Transverse colon (tissue), 4 donors: Measurements from ENCODE around the gene LIMCH1. TPM values are rescaled to one million over a fixed set of nuclear protein-coding genes. Genes with fewer than 3 reads are reported as not detected.

Experiments
- DNase-seq: peaks from one replicate; pipeline ENCODE4 v3.0.0-alpha.2; 2019
- H3K27ac ChIP-seq, 4 donors: fragments of 200-600 bp; sonication (generic); 2 replicates each; pipeline ENCODE4 v1.5.1; 2016 to 2018; ENCODE audit warnings: inconsistent platforms in 4 of 4
- H3K27me3 ChIP-seq: fragments of 200-600 bp; sonication (generic); 2 replicates; pipeline ENCODE4 v1.5.1; 2017; ENCODE audit warnings: inconsistent platforms
- H3K36me3 ChIP-seq, 4 donors: fragments of 200-600 bp; sonication (generic); 2 replicates each; pipeline ENCODE4 v1.5.1; 2017 to 2019; ENCODE audit warnings: inconsistent platforms in 4 of 4
- H3K4me1 ChIP-seq, 4 donors: fragments of 200-600 bp; sonication (generic); 2 replicates each; pipeline ENCODE4 v1.5.1; 2017 to 2020; ENCODE audit warnings: inconsistent platforms in 4 of 4
- H3K4me3 ChIP-seq, 4 donors: fragments of 200-600 bp; sonication (generic); 1 replicate in 1 of 4; 2 replicates in 3 of 4; pipeline versions ENCODE4 v1.5.1 to v1.6.1; 2017 to 2019; ENCODE audit warnings: inconsistent platforms in 4 of 4
- H3K9me3 ChIP-seq, 2 donors: fragments of 200-600 bp; sonication (generic); 2 replicates each; pipeline ENCODE4 v1.5.1; 2017 to 2019; ENCODE audit warnings: inconsistent platforms in 2 of 2
- EP300 ChIP-seq: sonication (generic); formaldehyde crosslinking; IDR thresholded peaks from one replicate; pipeline ENCODE4 v1.6.1; 2017; ENCODE audit warnings: antibody characterized with exemption, low read depth
- POLR2A ChIP-seq: fragments of 450-650 bp; IDR thresholded peaks from one replicate; pipeline ENCODE4 v1.6.1; 2016; ENCODE audit warnings: antibody characterized with exemption, mild to moderate bottlenecking, moderate library complexity
- POLR2AphosphoS5 ChIP-seq, 3 donors: sonication (generic); formaldehyde crosslinking; IDR thresholded peaks; one replicate each; pipeline ENCODE4 v1.6.1; 2016; ENCODE audit warnings: antibody characterized with exemption in 3 of 3
- WGBS, 2 donors: methylation state at CpG; one replicate each; pipeline ENCODE4 v1.1.5; 2018; ENCODE audit warnings: low coverage in 1 of 2; 5-methylcytosine and 5-hydroxymethylcytosine counted together
- in situ Hi-C, 4 donors: fragments of 200-750 bp; cut with MboI; loops; one replicate each; pipeline versions ENCODE4 v1.15.0 to v1.15.1; 2017; ENCODE audit warnings: low sequenced_read_pairs in 3 of 4, low pct_ligation_motif_present in 1 of 4, low pct_unique_long_range_greater_than_20kb in 1 of 4
- intact Hi-C: fragments of 100-400 bp; cut with DNase I; formaldehyde crosslinking; loops from one replicate; pipeline ENCODE4 v1.15.1; 2023; ENCODE audit warnings: low total_unique reads
- total RNA-seq, 4 donors: library from RNA; depleted of rRNA; stranded (reverse); fragments of >200 nt; gene quantifications; one replicate each; pipeline ENCODE4 v1.1.0, GENCODE V29; 2016
- TF ChIP-seq, protein P1 (sequence below), 5 experiments: fragments of 200-600 bp in 3 of 5; fragments of 450-650 bp in 2 of 5; sonication (generic) in 3 of 5; IDR thresholded peaks; 1 replicate in 2 of 5; 2 replicates in 3 of 5; pipeline ENCODE4 v1.5.1; 2016 to 2017; ENCODE audit warnings: antibody characterized with exemption in 5 of 5, inconsistent platforms in 3 of 5, mild to moderate bottlenecking in 2 of 5, moderate library complexity in 1 of 5

The LIMCH1 gene
- total RNA-seq, 4 donors from 2014 or later: 5.5 to 18.5 (median 9.7) TPM

- in situ Hi-C loops: no loop called here
Observed at GRCh38 chr4:41678951-41679350, 141.0 kb downstream of the LIMCH1 start.

DNA sequence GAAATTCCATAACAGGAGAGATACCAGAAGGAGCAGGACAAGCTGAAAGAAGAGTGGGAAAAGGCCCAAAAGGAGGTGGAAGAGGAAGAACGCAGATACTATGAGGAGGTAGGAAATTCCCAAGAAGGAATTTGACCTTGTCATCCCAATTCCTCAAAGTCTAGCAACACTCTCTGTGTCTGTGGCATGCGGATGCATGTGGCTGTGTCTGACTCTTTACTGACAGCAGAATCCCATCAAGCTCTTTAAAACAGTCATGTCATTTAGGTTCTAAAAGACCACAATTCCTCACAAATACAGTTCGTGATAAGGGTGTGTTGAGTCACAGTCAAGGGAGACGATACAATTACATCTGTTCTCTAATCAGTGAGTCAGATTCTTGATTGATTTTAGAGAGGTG lies 142.0 kb downstream of the LIMCH1 start:
- no peaks in the 10 kb centered on the region for H3K9me3 ChIP-seq
- no peak overlapping the region for H3K27ac ChIP-seq
- in situ Hi-C loops: no loop called here
- TF ChIP-seq EP300: no peak
- TF ChIP-seq POLR2A: no peak
- TF ChIP-seq, protein P1, sequence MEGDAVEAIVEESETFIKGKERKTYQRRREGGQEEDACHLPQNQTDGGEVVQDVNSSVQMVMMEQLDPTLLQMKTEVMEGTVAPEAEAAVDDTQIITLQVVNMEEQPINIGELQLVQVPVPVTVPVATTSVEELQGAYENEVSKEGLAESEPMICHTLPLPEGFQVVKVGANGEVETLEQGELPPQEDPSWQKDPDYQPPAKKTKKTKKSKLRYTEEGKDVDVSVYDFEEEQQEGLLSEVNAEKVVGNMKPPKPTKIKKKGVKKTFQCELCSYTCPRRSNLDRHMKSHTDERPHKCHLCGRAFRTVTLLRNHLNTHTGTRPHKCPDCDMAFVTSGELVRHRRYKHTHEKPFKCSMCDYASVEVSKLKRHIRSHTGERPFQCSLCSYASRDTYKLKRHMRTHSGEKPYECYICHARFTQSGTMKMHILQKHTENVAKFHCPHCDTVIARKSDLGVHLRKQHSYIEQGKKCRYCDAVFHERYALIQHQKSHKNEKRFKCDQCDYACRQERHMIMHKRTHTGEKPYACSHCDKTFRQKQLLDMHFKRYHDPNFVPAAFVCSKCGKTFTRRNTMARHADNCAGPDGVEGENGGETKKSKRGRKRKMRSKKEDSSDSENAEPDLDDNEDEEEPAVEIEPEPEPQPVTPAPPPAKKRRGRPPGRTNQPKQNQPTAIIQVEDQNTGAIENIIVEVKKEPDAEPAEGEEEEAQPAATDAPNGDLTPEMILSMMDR (IDR thresholded peaks at IDR 0.05): no peak
- no peak for TF ChIP-seq POLR2AphosphoS5 (IDR thresholded peaks at IDR 0.05)
- H3K4me1 ChIP-seq: no peaks in the 10 kb centered on the region
- no peak overlapping the region for H3K4me3 ChIP-seq
- intact Hi-C loops: no loop called here
- DNase-seq: no peak
- no peaks in the 10 kb centered on the region for H3K27me3 ChIP-seq
- 71 to 88% methylated on average over 3 to 4 of the region's 4 CpGs for WGBS, 2 donors
- H3K36me3 ChIP-seq: no peaks in the 10 kb centered on the region

More at GRCh38 chr4:41678951-41679350, 141.0 kb downstream of the LIMCH1 start:
- no peaks in the 10 kb centered on the region for H3K9me3 ChIP-seq
- 89 to 100% methylated on average over 1 to 2 of the region's 2 CpGs for WGBS, 2 donors
- no peak for TF ChIP-seq POLR2A
- TF ChIP-seq EP300: no peak
- TF ChIP-seq, protein P1 (IDR thresholded peaks at IDR 0.05): no peak
- TF ChIP-seq POLR2AphosphoS5 (IDR thresholded peaks at IDR 0.05): no peak
- H3K36me3 ChIP-seq: no peaks in the 10 kb centered on the region
- no peak overlapping the region for H3K27ac ChIP-seq
- no peak overlapping the region for H3K4me3 ChIP-seq
- intact Hi-C loops: no loop called here
- no peaks in the 10 kb centered on the region for H3K27me3 ChIP-seq
- H3K4me1 ChIP-seq: no peaks in the 10 kb centered on the region
- no peak for DNase-seq

DNA sequence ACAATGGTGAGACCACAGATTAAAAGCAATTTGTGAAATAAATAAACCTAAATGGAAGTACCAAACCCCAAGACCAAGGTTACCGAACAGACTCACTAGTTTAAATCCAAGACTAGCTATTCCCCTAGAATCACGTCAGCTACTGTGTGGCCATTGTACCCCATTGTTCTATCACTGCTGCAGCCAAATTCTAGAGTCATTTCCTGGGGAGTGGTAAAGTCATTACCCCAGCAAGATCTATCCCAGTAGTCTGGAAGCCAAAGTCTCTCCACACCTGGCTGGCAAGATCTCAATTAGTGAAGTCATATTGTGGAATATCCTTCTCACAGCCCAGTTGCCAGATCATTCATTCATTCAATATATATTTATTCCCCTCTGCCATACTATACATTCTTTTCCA lies 143.1 kb downstream of the LIMCH1 start:
- TF ChIP-seq, protein P1 (IDR thresholded peaks at IDR 0.05): no peak
- no peak for TF ChIP-seq POLR2A
- no peak for TF ChIP-seq EP300
- no peak for TF ChIP-seq POLR2AphosphoS5 (IDR thresholded peaks at IDR 0.05)
- 88 to 100% methylated on average over 1 to 2 of the region's 2 CpGs for WGBS, 2 donors
- Histone ChIP-seq H3K4me1 (no peaks in the 10 kb centered on the region), H3K9me3 (no peaks in the 10 kb centered on the region), H3K4me3 (no peak overlapping the region), H3K36me3 (no peaks in the 10 kb centered on the region), H3K27me3 (no peaks in the 10 kb centered on the region), H3K27ac (no peak overlapping the region)
- no peak for DNase-seq
- intact Hi-C loops: no loop called here
- in situ Hi-C loops: no loop called here

DNA sequence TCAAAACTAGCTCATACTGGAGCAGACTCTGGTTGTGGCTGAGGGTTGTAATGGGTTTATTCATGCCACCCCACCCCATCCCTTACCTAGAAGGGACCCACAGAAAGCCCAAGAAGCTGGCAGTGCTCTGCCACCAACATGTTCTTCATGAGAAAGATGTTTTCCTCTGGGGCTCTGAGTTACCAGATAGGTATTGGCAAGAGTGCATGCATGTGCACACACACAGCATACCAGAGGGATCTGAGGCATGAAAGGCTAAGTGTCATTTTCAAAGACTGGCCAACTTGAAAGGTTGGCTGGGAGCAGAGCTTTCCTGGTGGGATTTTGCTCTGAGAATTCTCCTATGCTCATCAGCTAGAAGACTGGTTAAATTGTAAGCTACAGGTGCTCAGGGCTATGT lies 145.4 kb downstream of the LIMCH1 start:
- TF ChIP-seq EP300 (no peak), POLR2AphosphoS5 (IDR thresholded peaks at IDR 0.05) (no peak), POLR2A (no peak)
- TF ChIP-seq, protein P1 (IDR thresholded peaks at IDR 0.05): no peak
- in situ Hi-C loops: no loop called here
- Histone ChIP-seq H3K4me1 (no peaks in the 10 kb centered on the region), H3K4me3 (no peak overlapping the region), H3K9me3 (no peaks in the 10 kb centered on the region), H3K27ac (no peak overlapping the region), H3K36me3 (no peaks in the 10 kb centered on the region), H3K27me3 (no peaks in the 10 kb centered on the region)
- intact Hi-C loops: no loop called here
- DNase-seq: no peak
